Osteocyte (in vitro differentiated cells): ENCODE data around the gene ARHGAP24. TPM values are rescaled to one million over a fixed set of nuclear protein-coding genes. Genes with fewer than 3 reads are reported as not detected.
A peak's percentile ranks its signal among the peaks of the same experiment; 100 is the strongest.

Experiments used
- DNase-seq: peaks from one replicate; pipeline ENCODE4 v3.0.0; 2021; ENCODE audit warnings: mixed read lengths; ENCODE audit not compliant: unreplicated experiment; ENCODE audit errors: extremely low spot score
- H3K27ac Mint-ChIP-seq: one replicate; pipeline ENCODE4 v1.8.0; 2021; ENCODE audit warnings: mild to moderate bottlenecking, mixed read lengths; ENCODE audit not compliant: unreplicated experiment
- H3K27me3 Mint-ChIP-seq: one replicate; pipeline ENCODE4 v1.8.0; 2021; ENCODE audit warnings: mixed read lengths; ENCODE audit not compliant: unreplicated experiment
- H3K36me3 Mint-ChIP-seq: one replicate; pipeline ENCODE4 v1.8.0; 2021; ENCODE audit warnings: mixed read lengths; ENCODE audit not compliant: unreplicated experiment
- H3K4me1 Mint-ChIP-seq: one replicate; pipeline ENCODE4 v1.8.0; 2021; ENCODE audit warnings: mixed read lengths; ENCODE audit not compliant: unreplicated experiment
- H3K4me3 Mint-ChIP-seq: one replicate; pipeline ENCODE4 v1.8.0; 2021; ENCODE audit warnings: mild to moderate bottlenecking, moderate library complexity, mixed read lengths; ENCODE audit not compliant: unreplicated experiment
- H3K9me3 Mint-ChIP-seq: one replicate; pipeline ENCODE4 v1.8.0; 2021; ENCODE audit warnings: mixed read lengths; ENCODE audit not compliant: unreplicated experiment
- CTCF ChIP-seq: fragments of 200-600 bp; sonication (generic); IDR thresholded peaks from 2 replicates; pipeline ENCODE4 v1.5.0; 2021; ENCODE audit warnings: antibody characterized with exemption, mild to moderate bottlenecking, moderate library complexity
- total RNA-seq: library from RNA; stranded (reverse); gene quantifications from 2 replicates; pipeline ENCODE4 v1.2.1, GENCODE V29; 2021

ARHGAP24 gene
- total RNA-seq, 1 donor from 2014 or later: 29.3 TPM

GRCh38 chr4:85675076-85676049 lies 200.4 kb downstream of the ARHGAP24 start:
- no peaks in the 10 kb centered on the region for H3K4me1 Mint-ChIP-seq
- no peak for DNase-seq
- no peaks in the 10 kb centered on the region for H3K9me3 Mint-ChIP-seq
- TF ChIP-seq CTCF: no peak
- H3K27me3 Mint-ChIP-seq: peaks cover 47% of the 10 kb centered on the region
- no peaks in the 10 kb centered on the region for H3K36me3 Mint-ChIP-seq
- no peak overlapping the region for H3K27ac Mint-ChIP-seq
- no peak overlapping the region for H3K4me3 Mint-ChIP-seq

GRCh38 chr4:85676050-85676425 lies 201.1 kb downstream of the ARHGAP24 start:
- DNase-seq: no peak
- Mint-ChIP-seq H3K9me3 (no peaks in the 10 kb centered on the region), H3K36me3 (no peaks in the 10 kb centered on the region), H3K4me3 (no peak overlapping the region), H3K4me1 (peaks cover 4% of the 10 kb centered on the region), H3K27me3 (peaks cover 47% of the 10 kb centered on the region), H3K27ac (no peak overlapping the region)
- TF ChIP-seq CTCF: no peak

- no peak for DNase-seq
- no peak overlapping the region for H3K27ac Mint-ChIP-seq
These were observed 202.1 kb downstream of the ARHGAP24 start for GRCh38 chr4:85676850-85677590.

GRCh38 chr4:85681221-85681657 lies 206.3 kb downstream of the ARHGAP24 start:
- Mint-ChIP-seq H3K9me3 (no peaks in the 10 kb centered on the region), H3K36me3 (no peaks in the 10 kb centered on the region), H3K4me1 (peaks cover 12% of the 10 kb centered on the region), H3K27me3 (peaks cover 26% of the 10 kb centered on the region), H3K4me3 (no peak overlapping the region), H3K27ac (peak overlapping the region; percentile 51)
- no peak for DNase-seq
- no peak for TF ChIP-seq CTCF

More at GRCh38 chr4:85676850-85677590, 202.1 kb downstream of the ARHGAP24 start:
- Mint-ChIP-seq H3K36me3 (no peaks in the 10 kb centered on the region), H3K4me1 (peaks cover 12% of the 10 kb centered on the region), H3K27me3 (peaks cover 51% of the 10 kb centered on the region), H3K9me3 (no peaks in the 10 kb centered on the region), H3K4me3 (no peak overlapping the region)
- no peak for TF ChIP-seq CTCF

GRCh38 chr4:85681921-85682320 lies 207.0 kb downstream of the ARHGAP24 start:
- Mint-ChIP-seq H3K9me3 (no peaks in the 10 kb centered on the region), H3K4me3 (no peak overlapping the region), H3K4me1 (peaks cover 12% of the 10 kb centered on the region), H3K27me3 (peaks cover 19% of the 10 kb centered on the region), H3K36me3 (no peaks in the 10 kb centered on the region), H3K27ac (peak overlapping the region; percentile 51)
- no peak for DNase-seq
- no peak for TF ChIP-seq CTCF
